CD4-positive, alpha-beta T cell treated with Interleukin-15 for 1 hour (primary cell): Measurements from ENCODE around the gene HRH1.
"Not testable (repeated sequence)": the region's sequence is repeated elsewhere in the genome, so short reads cannot be mapped to it uniquely, and the experiment has no call there.

Experiments used
- DNase-seq: peaks from one replicate; pipeline ENCODE4 v3.0.0-alpha.2; 2020

Gene HRH1

DNA sequence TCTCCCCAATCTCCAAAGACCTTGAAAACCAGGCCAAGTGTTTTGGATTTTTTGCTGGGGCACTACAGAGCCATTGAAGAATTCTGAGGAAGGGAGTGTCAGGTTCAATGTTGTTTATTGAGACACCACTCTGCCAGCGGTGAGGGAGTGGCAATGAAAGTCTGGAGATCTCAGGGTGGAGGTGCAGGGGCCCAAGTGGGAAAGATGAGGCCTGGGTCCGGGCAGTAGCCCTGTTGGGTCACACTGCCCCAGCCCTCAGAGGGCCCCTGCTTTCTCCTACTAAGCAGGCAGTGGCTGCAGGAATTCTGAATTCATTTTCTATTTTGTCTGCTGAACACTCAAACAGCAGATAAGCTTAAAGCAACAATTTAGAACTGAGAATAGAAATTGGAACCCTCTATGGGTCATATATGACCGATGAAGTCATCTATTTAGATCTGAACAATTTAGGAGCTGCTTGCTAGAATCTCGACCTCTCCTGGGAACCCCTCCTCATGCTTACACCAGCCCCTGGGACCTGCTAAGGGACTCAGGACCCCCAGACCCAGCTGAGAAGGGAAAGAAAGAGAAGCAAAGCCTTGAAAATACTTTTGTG is 17.9 kb downstream of the HRH1 start:
- no peak for DNase-seq

DNA sequence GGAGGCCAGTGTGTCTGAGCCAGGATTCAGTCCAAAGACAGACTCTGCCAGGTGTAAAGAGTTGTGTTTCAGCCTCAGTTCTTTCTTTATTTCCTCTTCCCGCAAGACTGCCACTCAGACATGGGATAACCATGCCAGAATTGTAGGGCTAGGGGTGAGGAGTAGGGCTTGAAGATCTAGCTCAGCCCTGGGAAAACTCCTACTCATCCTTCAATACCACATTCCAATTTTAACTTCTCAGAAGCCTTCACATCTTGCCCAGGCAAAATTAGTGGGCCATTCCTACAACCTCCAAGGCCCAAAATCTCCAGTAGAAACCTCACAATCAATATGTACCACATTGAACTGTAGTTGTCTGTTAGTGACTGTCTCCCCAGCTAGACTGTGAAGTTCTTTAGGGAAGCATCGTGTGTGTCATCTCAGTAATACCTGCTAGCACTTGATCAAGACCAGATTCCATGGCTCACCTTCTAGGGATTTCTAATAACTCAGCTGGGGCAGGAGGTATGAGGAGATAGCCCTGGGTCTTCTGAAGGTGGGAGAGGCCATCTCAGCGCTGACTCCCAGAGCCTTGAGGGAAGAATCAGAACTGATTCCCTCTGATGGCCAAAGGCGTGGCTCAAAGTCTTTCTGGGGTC is 19.7 kb downstream of the HRH1 start:
- no peak for DNase-seq

DNA sequence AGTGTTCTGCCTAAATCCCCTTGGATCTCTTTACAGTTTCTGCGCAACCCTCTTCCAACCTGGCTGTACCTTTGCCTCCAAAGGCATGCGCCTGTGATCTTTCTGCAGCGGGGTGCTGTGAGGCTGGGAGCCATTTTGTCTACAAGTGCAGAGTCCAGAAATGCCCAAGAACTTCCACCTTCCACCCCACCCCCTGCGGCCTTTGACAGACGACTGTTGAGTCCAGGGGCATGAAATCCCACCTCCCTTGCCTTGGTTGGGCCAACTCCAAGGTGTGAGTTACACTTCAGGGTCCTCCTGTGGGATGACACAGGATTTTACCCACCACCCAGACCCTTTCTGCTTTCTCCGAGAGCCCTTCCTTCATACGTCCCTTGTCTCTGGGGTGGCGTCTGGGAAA is 24.1 kb downstream of the HRH1 start:
- DNase-seq: no peak

DNA sequence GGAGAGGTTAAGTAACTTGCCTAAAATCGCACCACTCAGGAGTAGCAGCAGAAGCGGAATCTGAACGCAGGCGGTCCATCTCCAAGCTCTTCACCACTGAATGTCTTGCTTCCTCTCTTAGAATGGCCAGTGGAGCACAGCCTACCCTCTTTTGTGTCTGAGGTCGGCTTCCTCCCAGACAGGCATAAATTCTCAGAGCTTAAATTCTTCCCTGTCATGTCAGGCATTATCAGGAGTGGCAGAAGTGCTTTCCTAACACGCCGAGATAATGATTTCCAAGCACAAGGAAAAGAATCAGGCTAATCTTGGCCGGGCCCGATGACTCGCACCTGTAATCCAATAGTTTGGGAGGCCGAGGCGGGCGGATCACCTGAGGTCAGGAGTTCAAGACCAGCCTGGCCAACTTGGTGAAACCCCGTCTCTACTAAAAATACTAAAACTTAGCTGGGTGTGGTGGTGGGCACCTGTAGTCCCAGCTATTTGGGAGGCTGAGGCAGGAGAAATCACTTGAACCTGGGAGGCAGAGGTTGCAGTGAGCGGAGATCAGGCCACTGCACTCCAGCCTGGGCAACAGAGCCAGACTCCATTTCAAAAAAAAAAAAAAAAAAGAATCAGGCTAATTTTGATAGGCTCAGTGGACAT is 30.2 kb downstream of the HRH1 start:
- not testable (repeated sequence) for DNase-seq

DNA sequence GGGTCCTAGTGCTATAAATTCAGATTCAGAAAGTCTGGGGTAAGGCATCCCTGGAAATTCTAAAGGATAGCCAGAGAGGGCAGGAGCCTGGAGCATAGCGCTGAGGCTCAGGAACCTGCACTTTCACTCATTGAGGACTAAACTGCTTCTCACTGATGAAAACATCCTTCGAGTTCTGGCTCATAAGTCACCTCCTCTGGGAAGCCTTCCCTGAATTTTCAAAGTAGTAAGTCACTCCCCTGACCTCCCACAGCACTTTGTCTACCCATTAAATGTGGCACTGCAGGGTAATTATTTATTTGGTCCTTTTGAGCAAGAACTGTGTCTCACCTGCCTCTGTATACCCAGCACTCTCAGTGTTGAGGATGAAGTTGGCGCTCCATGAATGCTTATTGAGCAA is 30.9 kb downstream of the HRH1 start:
- DNase-seq: no peak

DNA sequence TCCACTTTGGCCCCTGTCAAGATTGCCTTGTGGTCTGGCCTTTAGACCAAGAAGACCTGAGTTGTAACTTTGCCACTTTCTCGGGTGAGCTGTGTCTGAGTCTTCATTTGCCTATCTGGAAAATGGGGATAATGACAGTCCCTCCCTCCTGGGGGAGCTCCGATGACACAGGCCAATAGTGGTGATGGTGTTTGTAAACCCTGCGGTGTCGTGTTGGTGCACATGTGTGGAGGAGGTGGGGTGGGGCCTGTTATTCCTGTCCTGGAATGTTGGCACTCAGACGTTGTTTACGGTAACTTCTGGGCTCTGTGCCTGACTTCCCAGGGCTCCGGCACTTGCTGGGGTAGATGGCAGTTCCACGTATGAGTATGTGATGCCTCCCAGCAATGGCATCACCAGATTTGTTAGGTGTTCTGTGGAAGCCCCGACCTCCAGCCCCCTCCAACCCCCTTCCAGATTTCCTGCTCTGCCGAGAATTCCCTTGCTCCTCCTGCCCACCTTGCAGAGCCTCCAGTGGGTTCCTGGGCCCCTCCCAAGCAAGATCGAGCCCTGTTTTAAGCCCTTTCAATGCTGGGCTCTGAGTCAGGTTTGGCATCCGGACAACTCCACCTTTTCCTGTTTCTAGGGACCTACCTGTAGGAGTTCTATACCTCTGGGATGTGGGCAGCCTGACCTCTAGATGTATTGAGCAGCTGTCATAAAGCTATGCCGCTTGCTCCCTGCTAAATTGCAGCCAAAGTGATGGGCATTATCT is 31.4 kb downstream of the HRH1 start:
- no peak for DNase-seq

DNA sequence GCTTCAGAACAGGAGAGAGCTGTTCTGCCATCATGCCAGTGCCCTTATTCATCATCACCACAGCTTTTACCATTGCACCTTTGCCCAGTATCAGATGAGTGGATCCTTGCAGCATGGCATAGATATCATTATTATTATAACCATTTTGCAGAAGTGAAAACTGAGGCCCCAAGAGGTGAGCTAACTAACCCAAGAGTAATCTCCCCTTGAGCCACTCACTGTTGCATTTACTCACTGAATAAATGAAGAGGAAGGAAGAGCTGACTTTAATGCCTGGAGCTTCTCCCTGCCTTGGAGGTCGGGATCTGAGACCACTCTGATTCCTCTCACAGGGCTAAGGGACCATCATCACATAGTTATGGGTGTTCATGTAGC is 32.0 kb downstream of the HRH1 start:
- DNase-seq: no peak

DNA sequence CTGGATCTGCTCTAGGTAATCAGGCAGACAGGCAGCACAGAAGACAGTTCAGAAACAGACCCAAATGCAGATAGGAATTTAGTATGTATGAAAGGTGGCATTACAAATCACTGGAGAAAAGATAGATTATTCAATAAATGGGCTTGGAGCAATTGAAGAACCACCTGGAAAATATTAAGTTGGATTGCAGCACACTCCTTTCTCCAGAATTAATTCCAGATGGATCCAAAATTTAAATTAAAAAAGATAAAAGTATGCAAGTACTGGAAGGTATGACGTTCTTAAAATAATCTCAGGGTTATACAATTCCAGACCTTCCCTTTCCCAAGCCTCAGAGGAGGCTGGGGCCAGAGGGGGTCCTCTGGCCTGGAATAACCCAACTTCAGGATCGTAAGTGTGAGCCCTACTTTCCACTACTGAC is 32.5 kb downstream of the HRH1 start:
- no peak for DNase-seq

DNA sequence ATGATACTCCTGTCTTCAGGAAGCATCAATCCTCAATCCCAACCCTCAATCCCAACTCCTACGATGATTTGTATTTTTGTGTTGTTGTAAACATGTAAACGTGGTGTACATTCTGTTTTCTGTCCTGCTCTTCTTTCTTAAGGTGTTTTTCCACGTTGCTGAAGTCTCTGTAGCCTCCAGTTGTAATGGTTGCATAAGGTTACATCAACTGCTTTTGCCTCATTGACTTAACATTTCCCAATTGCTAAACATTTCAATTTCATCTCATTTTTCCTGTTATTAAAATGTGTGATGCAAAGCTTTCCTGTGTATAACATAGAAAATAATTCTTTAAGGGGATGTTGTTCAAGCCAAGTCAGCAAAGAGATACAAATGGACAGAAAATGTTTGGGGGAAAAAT is 33.4 kb downstream of the HRH1 start:
- no peak for DNase-seq

DNA sequence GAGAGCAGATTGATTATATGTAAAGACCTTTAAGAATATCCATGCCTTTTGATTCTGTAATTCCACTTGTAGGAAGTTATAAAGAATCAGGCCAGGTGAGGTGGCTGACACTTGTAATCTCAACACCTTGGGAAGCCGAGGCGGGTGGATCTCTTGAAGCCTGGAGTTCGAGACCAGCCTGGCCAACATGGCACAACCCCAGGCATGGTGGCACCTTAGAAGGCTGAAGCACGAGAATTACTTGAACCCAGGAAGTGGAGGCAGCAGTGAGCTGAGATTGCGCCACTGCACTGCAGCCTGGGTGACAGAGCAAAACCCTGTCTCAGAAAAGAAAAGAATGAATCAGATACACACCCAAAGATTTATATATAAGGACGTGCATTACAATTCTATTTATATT is 33.9 kb downstream of the HRH1 start:
- DNase-seq: no peak

DNA sequence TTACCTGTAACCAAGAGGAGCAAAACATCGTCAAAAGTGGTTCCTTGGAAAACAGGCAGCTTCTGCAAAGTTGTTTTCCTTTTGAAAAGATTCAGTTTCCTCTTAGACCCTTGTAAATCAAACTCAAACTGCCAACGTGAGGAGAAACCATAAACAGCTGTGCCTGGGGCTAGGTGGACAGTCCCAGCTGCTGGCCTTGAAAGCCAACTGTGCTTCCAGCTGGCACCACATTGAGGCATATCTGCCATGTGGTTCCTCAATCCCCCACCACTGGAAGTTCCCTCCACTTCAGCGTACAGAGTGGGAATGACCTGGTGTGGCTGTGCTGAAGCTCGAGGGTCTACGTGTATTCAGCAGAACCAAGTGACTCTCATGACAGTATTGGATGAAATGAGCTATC is 40.9 kb downstream of the HRH1 start:
- no peak for DNase-seq

DNA sequence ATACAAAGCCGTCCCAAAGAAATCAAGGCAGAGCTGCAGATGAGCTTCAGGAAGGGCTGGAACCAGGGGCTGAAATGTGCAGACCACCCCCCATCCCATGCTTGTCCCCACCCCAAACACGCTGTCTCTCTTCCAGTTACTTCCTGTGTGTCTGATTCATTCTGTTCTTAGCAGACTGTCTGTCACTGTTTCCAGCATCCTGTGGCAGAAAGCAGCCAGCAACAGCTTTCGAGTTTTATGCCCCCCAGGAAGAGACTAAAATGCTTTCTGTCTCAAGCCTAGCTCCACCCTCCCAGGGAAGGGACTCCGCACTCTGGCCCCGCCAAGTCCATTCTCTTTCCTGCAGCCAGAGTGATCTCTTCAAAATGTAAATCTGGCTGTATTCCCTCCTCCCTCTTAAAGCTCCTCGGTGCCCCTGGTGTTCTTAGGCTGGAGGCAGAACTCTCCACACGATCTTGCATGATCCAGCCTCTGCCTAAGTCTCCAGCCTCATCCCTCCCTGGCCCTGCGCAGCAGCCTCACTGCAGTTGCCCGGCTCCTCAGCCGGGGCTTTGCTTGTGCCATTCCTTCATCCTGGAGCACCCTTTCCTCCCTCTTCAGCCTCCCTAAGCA is 41.5 kb downstream of the HRH1 start:
- DNase-seq: no peak

DNA sequence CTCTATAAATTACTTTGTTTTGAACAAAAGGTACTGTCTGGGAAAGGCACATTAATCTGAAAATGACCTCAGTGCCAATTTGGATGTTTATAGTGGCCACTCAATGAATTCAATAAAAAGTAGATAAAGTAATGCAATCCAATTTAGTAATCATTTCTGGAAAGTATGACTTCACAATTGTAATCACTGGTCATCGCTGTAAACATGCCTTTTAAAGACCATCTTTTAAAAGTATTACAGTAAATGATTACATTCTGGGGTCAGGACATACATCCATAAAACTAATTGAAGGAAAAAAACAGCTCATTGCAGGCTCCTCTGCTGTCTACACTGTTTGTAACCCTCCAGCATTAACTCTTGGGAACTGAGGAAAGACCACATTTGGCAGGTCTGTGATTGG is 43.2 kb downstream of the HRH1 start:
- DNase-seq: no peak

DNA sequence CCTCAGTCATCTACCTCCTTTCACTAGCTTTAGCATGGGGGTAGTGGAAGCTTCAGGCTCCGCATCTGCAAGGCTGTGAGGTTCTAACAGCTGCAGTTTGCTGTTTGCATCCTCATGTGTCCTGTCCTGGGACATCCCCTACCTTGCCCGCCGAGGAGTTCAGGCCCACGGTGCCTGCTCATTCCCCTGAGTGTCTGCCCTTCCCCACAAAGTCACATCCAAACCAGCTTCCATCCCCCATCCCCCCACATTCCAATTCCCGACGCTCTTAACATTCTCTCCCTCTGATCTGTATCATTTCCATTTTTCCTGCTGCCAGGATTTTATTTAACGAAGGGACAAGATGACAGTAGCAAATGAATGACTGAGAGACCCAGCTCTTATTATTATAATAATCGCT is 43.8 kb downstream of the HRH1 start:
- DNase-seq: no peak

DNA sequence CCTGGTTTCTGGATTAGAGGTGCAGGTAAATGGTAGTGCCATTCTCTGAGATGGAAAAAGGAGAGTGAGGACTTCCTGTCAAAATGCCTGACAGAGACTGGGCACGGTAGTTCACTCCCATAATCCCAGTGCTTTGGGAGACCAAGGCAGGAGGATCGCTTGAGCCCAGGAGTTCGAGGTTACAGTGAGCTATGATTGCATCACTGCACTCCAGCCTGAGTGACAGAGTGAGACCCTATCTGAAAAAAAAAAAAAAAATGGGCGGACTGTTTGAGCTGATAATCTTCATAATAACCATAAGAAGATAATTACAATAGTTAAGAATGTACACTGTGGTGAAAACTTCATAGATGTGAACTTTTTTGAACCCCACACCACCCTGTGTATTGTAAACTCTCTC is 44.2 kb downstream of the HRH1 start:
- DNase-seq: no peak

DNA sequence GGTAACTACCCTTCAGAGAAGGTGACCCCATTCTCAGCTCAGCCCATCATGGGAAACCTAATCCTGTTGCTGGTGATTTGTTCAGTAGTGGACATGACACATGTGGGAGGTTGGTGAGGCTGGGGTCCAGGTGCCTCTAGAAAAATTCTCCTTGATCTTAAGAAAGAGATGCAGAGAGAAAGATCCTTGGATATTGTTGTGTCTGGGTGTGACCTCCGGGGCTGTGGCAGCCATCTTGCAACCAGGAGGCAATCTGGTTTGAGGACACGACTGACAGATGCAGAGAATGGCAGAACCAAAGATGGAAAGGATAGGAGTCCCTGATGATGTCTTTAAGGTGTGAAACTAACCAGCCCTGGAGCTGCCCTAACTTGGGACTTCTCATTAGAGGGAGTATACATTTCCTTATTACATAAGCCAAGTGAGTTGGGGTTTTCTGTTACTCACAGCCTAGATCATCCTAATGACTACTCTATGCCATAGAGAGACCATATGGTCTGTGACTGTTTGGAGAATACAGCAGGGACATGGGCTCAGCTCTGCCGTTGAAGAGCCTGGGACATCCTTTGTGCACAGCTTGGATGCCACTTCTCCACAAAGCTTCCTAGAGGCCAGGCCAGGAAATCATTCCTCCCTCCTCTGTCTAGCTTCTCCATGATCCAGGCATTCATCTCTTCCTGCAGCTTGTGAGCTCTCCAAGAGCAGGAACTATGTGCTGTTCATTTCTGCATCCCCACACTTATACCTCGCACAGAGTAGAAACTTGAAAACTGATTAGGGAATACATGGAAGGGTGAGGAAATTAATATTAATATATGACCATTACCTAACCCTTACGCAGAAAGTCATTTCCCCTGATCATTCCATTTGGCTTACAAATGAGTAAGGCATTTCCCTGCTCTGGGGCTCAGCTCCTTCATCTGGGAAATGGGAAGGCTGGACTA is 45.9 kb downstream of the HRH1 start:
- DNase-seq: no peak

DNA sequence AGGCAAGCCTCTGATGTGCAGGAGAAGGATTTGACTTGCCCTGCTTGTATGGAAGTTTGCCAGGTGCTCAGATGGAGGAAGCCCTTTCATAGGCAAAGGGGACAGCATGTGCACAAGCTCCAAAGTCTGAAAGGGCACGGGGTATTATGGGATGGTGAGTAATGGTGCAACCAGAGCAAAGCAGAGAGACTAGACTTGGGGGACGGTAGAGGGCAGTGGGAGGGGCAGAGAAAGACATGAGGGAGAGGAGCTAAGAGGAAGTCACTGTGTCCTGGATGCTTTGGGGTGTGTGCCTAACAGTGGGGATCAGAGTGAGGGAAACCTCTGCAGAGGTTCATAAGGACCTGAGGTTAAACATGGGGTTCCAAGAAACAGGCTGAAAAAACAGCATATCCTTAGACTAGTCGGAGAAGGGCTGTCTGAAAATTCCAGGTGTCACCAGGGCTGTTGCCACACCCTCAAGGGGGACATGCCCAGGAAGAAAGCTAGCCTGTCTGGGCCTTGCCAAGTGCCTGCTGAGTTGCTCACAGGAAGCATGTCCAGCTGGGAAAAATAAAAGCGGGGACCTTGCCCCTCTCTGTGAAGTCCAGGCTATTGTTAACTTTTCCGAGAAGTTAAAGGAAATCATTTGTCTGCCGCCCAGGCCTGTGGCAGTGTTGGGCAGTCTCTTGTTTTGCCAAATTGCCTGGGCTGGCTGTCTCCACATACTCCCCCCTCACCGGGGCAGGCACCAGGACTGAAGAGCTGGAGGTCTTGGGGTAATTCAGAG is 47.1 kb downstream of the HRH1 start:
- no peak for DNase-seq

DNA sequence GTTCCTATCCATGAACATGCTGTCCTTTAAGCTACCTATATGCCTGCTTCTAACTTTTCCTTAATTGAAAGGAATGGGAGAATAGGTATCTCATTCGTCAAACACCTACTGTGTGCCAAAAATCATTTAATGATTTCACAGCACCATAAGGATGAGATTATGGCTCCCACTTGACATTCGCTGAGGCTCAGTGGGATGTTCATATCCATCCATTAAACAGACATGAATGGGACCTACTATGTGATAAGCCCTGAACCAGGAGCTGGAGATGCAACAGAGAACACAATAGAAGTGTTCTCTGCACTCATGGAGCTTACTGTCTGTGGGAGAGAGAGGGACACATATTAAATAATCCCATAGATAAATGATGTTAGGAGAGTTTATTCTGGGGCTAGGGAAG is 49.7 kb downstream of the HRH1 start:
- DNase-seq: no peak

DNA sequence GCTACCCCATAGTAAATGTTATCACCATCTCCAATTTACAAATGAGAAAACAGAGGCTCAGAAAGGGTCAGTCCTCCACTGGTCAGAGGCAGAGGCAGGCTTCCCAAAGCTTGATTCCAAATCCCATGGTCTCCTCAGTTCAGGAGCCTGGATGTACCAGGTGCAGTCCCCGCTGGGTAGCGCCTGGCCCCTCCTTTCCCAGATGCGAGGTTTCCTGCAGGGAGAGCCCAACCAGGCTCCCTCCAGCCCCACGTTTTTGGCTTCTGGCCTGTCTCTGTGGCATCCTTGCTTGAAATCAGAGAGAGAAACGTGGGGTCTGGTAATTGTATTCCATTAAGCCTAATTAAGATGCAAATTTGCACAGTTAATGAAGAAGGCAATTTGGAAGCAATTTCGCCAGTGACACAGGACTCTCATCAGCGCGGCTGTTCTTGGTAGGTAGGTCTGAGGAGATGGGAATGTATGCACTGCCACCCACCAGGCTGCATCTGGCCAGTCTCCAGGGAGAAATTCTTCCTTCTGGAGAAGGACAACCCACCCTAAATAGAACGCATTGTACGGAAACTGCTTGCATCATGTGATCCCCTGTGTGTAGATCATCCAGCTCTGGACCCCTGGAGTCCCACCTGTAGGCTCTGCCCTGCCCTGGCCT is 50.5 kb downstream of the HRH1 start:
- no peak for DNase-seq

DNA sequence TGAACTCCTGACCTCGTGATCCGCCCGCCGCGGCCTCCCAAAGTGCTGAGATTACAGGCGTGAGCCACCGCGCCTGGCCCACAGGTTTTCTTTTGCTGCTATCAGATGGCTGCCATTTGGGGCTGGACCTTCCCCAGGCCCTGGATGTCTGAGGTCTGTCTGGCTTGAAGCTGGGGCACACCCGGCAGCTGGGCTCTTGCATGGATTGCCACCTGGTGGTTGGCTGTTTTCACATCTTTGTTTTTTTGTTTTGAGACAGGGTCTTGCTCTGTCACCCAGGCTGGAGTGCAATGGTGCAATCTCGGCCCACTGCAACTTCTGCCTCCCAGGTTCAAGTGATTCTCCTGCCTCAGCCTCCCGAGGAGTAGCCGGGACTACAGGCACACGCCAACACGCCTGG is 51.6 kb downstream of the HRH1 start:
- not testable (repeated sequence) for DNase-seq

DNA sequence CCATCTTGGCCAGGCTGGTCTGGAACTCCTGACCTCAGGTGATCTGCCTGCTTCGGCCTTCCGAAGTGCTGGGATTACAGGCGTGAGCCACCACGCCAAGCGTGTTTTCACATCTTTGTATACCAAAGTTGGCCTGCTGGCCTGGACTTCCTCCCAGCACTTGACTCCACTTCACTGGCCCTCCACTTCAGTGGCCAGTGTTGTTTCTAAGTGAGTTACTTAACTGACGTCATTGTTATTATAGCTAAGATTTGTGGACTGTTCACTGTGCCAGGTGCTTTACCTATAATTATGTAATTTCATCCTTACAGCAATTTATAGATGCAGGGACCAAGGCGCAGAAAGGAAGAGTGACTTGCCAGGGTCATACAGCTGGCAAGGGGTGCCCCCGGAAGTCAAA is 52.0 kb downstream of the HRH1 start:
- DNase-seq: no peak
